ENCODE data around the gene ALDH16A1. TPM values are rescaled to one million over a fixed set of nuclear protein-coding genes. Genes with fewer than 3 reads are reported as not detected.

Gene ALDH16A1
- total and polyA plus RNA-seq, 2 experiments from 2014 or later: 29.9 to 38.7 TPM

GRCh38 chr19:49473868-49474541 lies 21.0 kb downstream of the ALDH16A1 start, which contains the start of gene FLT3LG:
Gene FLT3LG, plus strand, starts transcription at chr19:49474215. Its CDS starts 425 bp downstream, at chr19:49474640.
- peaks cover 4% of the 10 kb centered on the region for H3K4me1 ChIP-seq (ENCODE audit: insufficient read depth)
- TF ChIP-seq EZH2phosphoT487 (IDR thresholded peaks at IDR 0.05; ENCODE audit: low read depth, severe bottlenecking, unreplicated experiment) (no peak), EZH2 (IDR thresholded peaks at IDR 0.05; ENCODE audit: borderline replicate concordance) (no peak), CTCF (IDR thresholded peaks at IDR 0.05; ENCODE audit: poor library complexity) (peak; percentile 98)
- peak within 1 kb of the TSS; percentile 92 for H3K4me2 ChIP-seq
- WGBS (ENCODE audit: low lambda C conversion rate, missing lambda C conversion rate): 13% methylated on average over 31 of the region's 33 CpGs
- no peaks in the 10 kb centered on the region for H3K36me3 ChIP-seq (replicated peaks; ENCODE audit: insufficient read depth, low read depth)
- H2AFZ ChIP-seq: peak within 1 kb of the TSS; percentile 86
- peak within 1 kb of the TSS; percentile 32 for H3K27ac ChIP-seq
- no peaks in the 10 kb centered on the region for H3K9me2 ChIP-seq (replicated peaks; ENCODE audit: insufficient read depth)
- no peaks in the 10 kb centered on the region for H3K27me3 ChIP-seq
- H3K79me2 ChIP-seq: no peaks in the 10 kb centered on the region
- no peaks in the 10 kb centered on the region for H4K20me1 ChIP-seq (ENCODE audit: insufficient read depth, poor library complexity, severe bottlenecking)
- H3K9me3 ChIP-seq (ENCODE audit: low read depth): no peaks in the 10 kb centered on the region
- DNase-seq (ENCODE audit: low spot score): peak; percentile 85
- peak within 1 kb of the TSS; percentile 84 for H3K4me3 ChIP-seq

- 37% methylated on average over 10 of the region's 11 CpGs for WGBS (ENCODE audit: low lambda C conversion rate, missing lambda C conversion rate)
- Histone ChIP-seq H3K4me1 (ENCODE audit: insufficient read depth) (peaks cover 4% of the 10 kb centered on the region), H3K27ac (no peak overlapping the region), H3K4me3 (peak overlapping the region; percentile 84), H3K9me3 (ENCODE audit: low read depth) (no peaks in the 10 kb centered on the region), H4K20me1 (ENCODE audit: insufficient read depth, poor library complexity, severe bottlenecking) (no peaks in the 10 kb centered on the region), H3K79me2 (no peaks in the 10 kb centered on the region), H3K4me2 (peak overlapping the region; percentile 92), H3K36me3 (replicated peaks; ENCODE audit: insufficient read depth, low read depth) (no peaks in the 10 kb centered on the region), H3K27me3 (no peaks in the 10 kb centered on the region), H2AFZ (peak overlapping the region; percentile 86), H3K9me2 (replicated peaks; ENCODE audit: insufficient read depth) (no peaks in the 10 kb centered on the region)
- peak; percentile 6 for DNase-seq (ENCODE audit: low spot score)
- TF ChIP-seq EZH2 (IDR thresholded peaks at IDR 0.05; ENCODE audit: borderline replicate concordance) (no peak), CTCF (IDR thresholded peaks at IDR 0.05; ENCODE audit: poor library complexity) (no peak), EZH2phosphoT487 (IDR thresholded peaks at IDR 0.05; ENCODE audit: low read depth, severe bottlenecking, unreplicated experiment) (no peak)
These were observed 21.5 kb downstream of the ALDH16A1 start for GRCh38 chr19:49474542-49474924.

- H4K20me1 ChIP-seq (ENCODE audit: insufficient read depth, poor library complexity, severe bottlenecking): no peaks in the 10 kb centered on the region
- H3K27me3 ChIP-seq: no peaks in the 10 kb centered on the region
- peaks cover 4% of the 10 kb centered on the region for H3K4me1 ChIP-seq (ENCODE audit: insufficient read depth)
- no peak overlapping the region for H3K4me2 ChIP-seq
- DNase-seq (ENCODE audit: low spot score): no peak
- H3K9me3 ChIP-seq (ENCODE audit: low read depth): no peaks in the 10 kb centered on the region
- no peak overlapping the region for H3K27ac ChIP-seq
- no peaks in the 10 kb centered on the region for H3K9me2 ChIP-seq (replicated peaks; ENCODE audit: insufficient read depth)
- WGBS (ENCODE audit: low lambda C conversion rate, missing lambda C conversion rate): 77% methylated on average over 9 of the region's 15 CpGs
- TF ChIP-seq EZH2phosphoT487 (IDR thresholded peaks at IDR 0.05; ENCODE audit: low read depth, severe bottlenecking, unreplicated experiment) (no peak), EZH2 (IDR thresholded peaks at IDR 0.05; ENCODE audit: borderline replicate concordance) (no peak), CTCF (IDR thresholded peaks at IDR 0.05; ENCODE audit: poor library complexity) (no peak)
- H3K79me2 ChIP-seq: no peaks in the 10 kb centered on the region
- H3K36me3 ChIP-seq (replicated peaks; ENCODE audit: insufficient read depth, low read depth): no peaks in the 10 kb centered on the region
- H3K4me3 ChIP-seq: no peak overlapping the region
- no peak overlapping the region for H2AFZ ChIP-seq
These were observed 22.3 kb downstream of the ALDH16A1 start for GRCh38 chr19:49475191-49475917.
